ENCODE results near the gene MOSPD3. TPM values are rescaled to one million over a fixed set of nuclear protein-coding genes. Genes with fewer than 3 reads are reported as not detected.
"Not testable (repeated sequence)": the region's sequence is repeated elsewhere in the genome, so short reads cannot be mapped to it uniquely, and the experiment has no call there.

MOSPD3 gene
- total RNA-seq, result 10 to 100 TPM in 1 of 2 donors, 1 to 10 TPM in 1; 9.2 to 29.6 TPM

- H3K9me3 ChIP-seq, result no peaks in the 10 kb centered on the region
- no peaks in the 10 kb centered on the region for H3K27me3 ChIP-seq (replicated peaks; ENCODE audit: insufficient read depth)
- H3K4me1 ChIP-seq (ENCODE audit: control insufficient read depth in 1 of 2, low read depth in 2 of 2), result peaks cover 4 to 16% of the 10 kb centered on the region in 2 donors
- peak within 1 kb of the TSS; percentile 88 for H3K4me3 ChIP-seq
- ATAC-seq (ENCODE audit: insufficient number of reproducible peaks, low FRiP score, low read depth) (peak; percentile 99), DNase-seq (ENCODE audit: low spot score) (peak; percentile 97)
- H3K36me3 ChIP-seq, result no peaks in the 10 kb centered on the region
- peak within 1 kb of the TSS; percentile 95 to 97 for H3K27ac ChIP-seq
- TF ChIP-seq CTCF (IDR thresholded peaks at IDR 0.05), result no peak
These were observed at the start of gene MOSPD3 for GRCh38 chr7:100611983-100612729. Gene MOSPD3, plus strand, starts transcription at chr7:100612540. Its CDS starts 252 bp downstream, at chr7:100612792.

- no peak for DNase-seq (ENCODE audit: low spot score)
- H3K4me1 ChIP-seq (ENCODE audit: control insufficient read depth in 1 of 2, low read depth in 2 of 2), result no peaks in the 10 kb centered on the region
- no peaks in the 10 kb centered on the region for H3K27me3 ChIP-seq (replicated peaks; ENCODE audit: insufficient read depth)
- H3K9me3 ChIP-seq, result no peaks in the 10 kb centered on the region
- no peak overlapping the region for H3K27ac ChIP-seq
- H3K36me3 ChIP-seq, result peaks cover 17% of the 10 kb centered on the region
- ATAC-seq (ENCODE audit: insufficient number of reproducible peaks, low FRiP score, low read depth), result no peak
- H3K4me3 ChIP-seq, result no peak overlapping the region
- no peak for TF ChIP-seq CTCF (IDR thresholded peaks at IDR 0.05)
These were observed 49.2 kb upstream of the MOSPD3 start for GRCh38 chr7:100563100-100563564.

- ATAC-seq (ENCODE audit: insufficient number of reproducible peaks, low FRiP score, low read depth) (no peak), DNase-seq (ENCODE audit: low spot score) (peak; percentile 58)
- H3K4me1 ChIP-seq (ENCODE audit: control insufficient read depth in 1 of 2, low read depth in 2 of 2), result no peaks in the 10 kb centered on the region
- TF ChIP-seq CTCF (IDR thresholded peaks at IDR 0.05), result peak; percentile 95
- H3K9me3 ChIP-seq, result no peaks in the 10 kb centered on the region
- H3K36me3 ChIP-seq, result peaks cover 17% of the 10 kb centered on the region
- no peak overlapping the region for H3K27ac ChIP-seq
- H3K27me3 ChIP-seq (replicated peaks; ENCODE audit: insufficient read depth), result no peaks in the 10 kb centered on the region
- H3K4me3 ChIP-seq, result no peak overlapping the region
These were observed 48.4 kb upstream of the MOSPD3 start for GRCh38 chr7:100563809-100564400.

GRCh38 chr7:100564405-100564804, 47.9 kb upstream of the MOSPD3 start:
- H3K4me3 ChIP-seq; H3K27ac ChIP-seq; H3K4me1 ChIP-seq (ENCODE audit: control insufficient read depth in 1 of 2, low read depth in 2 of 2); H3K27me3 ChIP-seq (replicated peaks; ENCODE audit: insufficient read depth); ATAC-seq (ENCODE audit: insufficient number of reproducible peaks, low FRiP score, low read depth); DNase-seq (ENCODE audit: low spot score); H3K9me3 ChIP-seq: not testable (repeated sequence)
- peaks cover 17% of the 10 kb centered on the region for H3K36me3 ChIP-seq

- Histone ChIP-seq H3K27me3 (replicated peaks; ENCODE audit: insufficient read depth) (no peaks in the 10 kb centered on the region), H3K27ac (no peak overlapping the region), H3K36me3 (peaks cover 17% of the 10 kb centered on the region), H3K9me3 (no peaks in the 10 kb centered on the region), H3K4me1 (ENCODE audit: control insufficient read depth in 1 of 2, low read depth in 2 of 2) (peaks cover 6 to 9% of the 10 kb centered on the region in 2 donors), H3K4me3 (no peak overlapping the region)
- DNase-seq (ENCODE audit: low spot score) (no peak), ATAC-seq (ENCODE audit: insufficient number of reproducible peaks, low FRiP score, low read depth) (no peak)
- TF ChIP-seq CTCF (IDR thresholded peaks at IDR 0.05), result no peak
These were observed 47.2 kb upstream of the MOSPD3 start for GRCh38 chr7:100565133-100565571.
